Measurements from ENCODE around the gene ASPM.

Gene ASPM

GRCh38 chr1:197066277-197066676, 80.2 kb downstream of the ASPM start:
- Histone ChIP-seq H2AK5ac (ENCODE audit: low read length) (no peak overlapping the region), H3K14ac (ENCODE audit: low read length) (no peak overlapping the region), H4K8ac (ENCODE audit: low read depth, low read length) (no peak overlapping the region), H3K23ac (ENCODE audit: low read length) (no peak overlapping the region), H3K4me3 (ENCODE audit: low read depth, low read length) (no peak overlapping the region), H3K79me2 (ENCODE audit: control insufficient read depth, insufficient read depth, low read length, poor library complexity) (no peaks in the 10 kb centered on the region), H2AFZ (ENCODE audit: insufficient read depth, low read length, poor library complexity) (no peak overlapping the region), H2BK5ac (ENCODE audit: low read depth, low read length, poor library complexity) (no peak overlapping the region), H3K27me3 (ENCODE audit: insufficient read depth, low read length) (no peaks in the 10 kb centered on the region), H4K91ac (ENCODE audit: low read depth, low read length) (no peak overlapping the region), H4K12ac (ENCODE audit: low read depth, low read length) (no peak overlapping the region), H3K79me1 (ENCODE audit: low read length) (no peaks in the 10 kb centered on the region), H3K9me3 (ENCODE audit: insufficient read depth, low read depth, low read length) (no peaks in the 10 kb centered on the region), H3K36me3 (ENCODE audit: control insufficient read depth in 1 of 2, insufficient read depth in 2 of 2, low read length in 2 of 2) (no peaks in the 10 kb centered on the region), H3K27ac (ENCODE audit: low read depth, low read length) (no peak overlapping the region), H3K18ac (ENCODE audit: low read length) (no peak overlapping the region), H3K4me2 (ENCODE audit: low read length) (no peak overlapping the region), H2BK12ac (ENCODE audit: low read length) (no peak overlapping the region), H2BK120ac (ENCODE audit: insufficient read depth, low read length, poor library complexity) (no peak overlapping the region), H3K9ac (ENCODE audit: low read length) (no peak overlapping the region), H3K4ac (ENCODE audit: low read depth, low read length) (no peak overlapping the region), H3K4me1 (ENCODE audit: control insufficient read depth in 1 of 2, insufficient read depth in 2 of 2, low read length in 2 of 2) (no peaks in the 10 kb centered on the region)
- no CpG with 5 or more reads among the region's 1 CpG for WGBS (ENCODE audit: extremely low coverage, insufficient coverage, insufficient read length)
- DNase-seq, result no peak

- H2AFZ ChIP-seq (ENCODE audit: insufficient read depth, low read length, poor library complexity), result no peak overlapping the region
- no peak overlapping the region for H2BK120ac ChIP-seq (ENCODE audit: insufficient read depth, low read length, poor library complexity)
- H3K4me3 ChIP-seq (ENCODE audit: low read depth, low read length), result no peak overlapping the region
- H3K79me1 ChIP-seq (ENCODE audit: low read length), result no peaks in the 10 kb centered on the region
- H3K27me3 ChIP-seq (ENCODE audit: insufficient read depth, low read length), result no peaks in the 10 kb centered on the region
- H2AK5ac ChIP-seq (ENCODE audit: low read length), result no peak overlapping the region
- H3K23ac ChIP-seq (ENCODE audit: low read length), result no peak overlapping the region
- H2BK12ac ChIP-seq (ENCODE audit: low read length), result no peak overlapping the region
- H2BK5ac ChIP-seq (ENCODE audit: low read depth, low read length, poor library complexity), result no peak overlapping the region
- no peaks in the 10 kb centered on the region for H3K9me3 ChIP-seq (ENCODE audit: insufficient read depth, low read depth, low read length)
- H4K91ac ChIP-seq (ENCODE audit: low read depth, low read length), result no peak overlapping the region
- H3K4ac ChIP-seq (ENCODE audit: low read depth, low read length), result no peak overlapping the region
- DNase-seq, result peak in 1 of 2 donors; percentile 41
- H3K79me2 ChIP-seq (ENCODE audit: control insufficient read depth, insufficient read depth, low read length, poor library complexity), result no peaks in the 10 kb centered on the region
- H4K8ac ChIP-seq (ENCODE audit: low read depth, low read length), result no peak overlapping the region
- H3K14ac ChIP-seq (ENCODE audit: low read length), result no peak overlapping the region
- no peak overlapping the region for H3K9ac ChIP-seq (ENCODE audit: low read length)
- H3K4me1 ChIP-seq (ENCODE audit: control insufficient read depth in 1 of 2, insufficient read depth in 2 of 2, low read length in 2 of 2), result no peaks in the 10 kb centered on the region
- H3K36me3 ChIP-seq (ENCODE audit: control insufficient read depth in 1 of 2, insufficient read depth in 2 of 2, low read length in 2 of 2), result no peaks in the 10 kb centered on the region
- no peak overlapping the region for H3K18ac ChIP-seq (ENCODE audit: low read length)
- H3K27ac ChIP-seq (ENCODE audit: low read depth, low read length), result no peak overlapping the region
- H4K12ac ChIP-seq (ENCODE audit: low read depth, low read length), result no peak overlapping the region
- no peak overlapping the region for H3K4me2 ChIP-seq (ENCODE audit: low read length)
Observed at GRCh38 chr1:197065559-197065958, 80.9 kb downstream of the ASPM start.

- Histone ChIP-seq H3K36me3 (ENCODE audit: control insufficient read depth in 1 of 2, insufficient read depth in 2 of 2, low read length in 2 of 2) (no peaks in the 10 kb centered on the region), H3K4me2 (ENCODE audit: low read length) (no peak overlapping the region), H3K27me3 (ENCODE audit: insufficient read depth, low read length) (no peaks in the 10 kb centered on the region), H4K8ac (ENCODE audit: low read depth, low read length) (no peak overlapping the region), H3K18ac (ENCODE audit: low read length) (no peak overlapping the region), H3K4ac (ENCODE audit: low read depth, low read length) (no peak overlapping the region), H2AK5ac (ENCODE audit: low read length) (no peak overlapping the region), H3K79me2 (ENCODE audit: control insufficient read depth, insufficient read depth, low read length, poor library complexity) (no peaks in the 10 kb centered on the region), H3K27ac (ENCODE audit: low read depth, low read length) (no peak overlapping the region), H3K9me3 (ENCODE audit: insufficient read depth, low read depth, low read length) (no peaks in the 10 kb centered on the region), H2AFZ (ENCODE audit: insufficient read depth, low read length, poor library complexity) (no peak overlapping the region), H4K91ac (ENCODE audit: low read depth, low read length) (no peak overlapping the region), H2BK120ac (ENCODE audit: insufficient read depth, low read length, poor library complexity) (no peak overlapping the region), H4K12ac (ENCODE audit: low read depth, low read length) (no peak overlapping the region), H2BK5ac (ENCODE audit: low read depth, low read length, poor library complexity) (no peak overlapping the region), H3K14ac (ENCODE audit: low read length) (no peak overlapping the region), H2BK12ac (ENCODE audit: low read length) (no peak overlapping the region), H3K9ac (ENCODE audit: low read length) (no peak overlapping the region), H3K79me1 (ENCODE audit: low read length) (no peaks in the 10 kb centered on the region), H3K4me3 (ENCODE audit: low read depth, low read length) (no peak overlapping the region), H3K4me1 (ENCODE audit: control insufficient read depth in 1 of 2, insufficient read depth in 2 of 2, low read length in 2 of 2) (no peaks in the 10 kb centered on the region), H3K23ac (ENCODE audit: low read length) (no peak overlapping the region)
- WGBS (ENCODE audit: extremely low coverage, insufficient coverage, insufficient read length), result no CpG with 5 or more reads among the region's 2 CpGs
- DNase-seq, result no peak
Observed at GRCh38 chr1:197063212-197063611, 83.3 kb downstream of the ASPM start.

- Histone ChIP-seq H3K4ac (ENCODE audit: low read depth, low read length) (no peak overlapping the region), H4K12ac (ENCODE audit: low read depth, low read length) (no peak overlapping the region), H3K27ac (ENCODE audit: low read depth, low read length) (no peak overlapping the region), H2AFZ (ENCODE audit: insufficient read depth, low read length, poor library complexity) (no peak overlapping the region), H3K79me2 (ENCODE audit: control insufficient read depth, insufficient read depth, low read length, poor library complexity) (no peaks in the 10 kb centered on the region), H3K4me2 (ENCODE audit: low read length) (no peak overlapping the region), H3K9me3 (ENCODE audit: insufficient read depth, low read depth, low read length) (no peaks in the 10 kb centered on the region), H3K36me3 (ENCODE audit: control insufficient read depth in 1 of 2, insufficient read depth in 2 of 2, low read length in 2 of 2) (no peaks in the 10 kb centered on the region), H2BK12ac (ENCODE audit: low read length) (no peak overlapping the region), H4K8ac (ENCODE audit: low read depth, low read length) (no peak overlapping the region), H4K91ac (ENCODE audit: low read depth, low read length) (no peak overlapping the region), H2AK5ac (ENCODE audit: low read length) (no peak overlapping the region), H2BK5ac (ENCODE audit: low read depth, low read length, poor library complexity) (no peak overlapping the region), H3K14ac (ENCODE audit: low read length) (no peak overlapping the region), H3K4me3 (ENCODE audit: low read depth, low read length) (no peak overlapping the region), H3K27me3 (ENCODE audit: insufficient read depth, low read length) (no peaks in the 10 kb centered on the region), H3K18ac (ENCODE audit: low read length) (no peak overlapping the region), H3K79me1 (ENCODE audit: low read length) (no peaks in the 10 kb centered on the region), H3K4me1 (ENCODE audit: control insufficient read depth in 1 of 2, insufficient read depth in 2 of 2, low read length in 2 of 2) (no peaks in the 10 kb centered on the region), H2BK120ac (ENCODE audit: insufficient read depth, low read length, poor library complexity) (no peak overlapping the region), H3K9ac (ENCODE audit: low read length) (no peak overlapping the region), H3K23ac (ENCODE audit: low read length) (no peak overlapping the region)
- DNase-seq, result no peak
- no CpG with 5 or more reads among the region's 2 CpGs for WGBS (ENCODE audit: extremely low coverage, insufficient coverage, insufficient read length)
Observed at GRCh38 chr1:197062692-197063091, 83.8 kb downstream of the ASPM start.

- Histone ChIP-seq H3K23ac (ENCODE audit: low read length) (no peak overlapping the region), H3K79me1 (ENCODE audit: low read length) (no peaks in the 10 kb centered on the region), H3K36me3 (ENCODE audit: control insufficient read depth in 1 of 2, insufficient read depth in 2 of 2, low read length in 2 of 2) (no peaks in the 10 kb centered on the region), H2BK5ac (ENCODE audit: low read depth, low read length, poor library complexity) (no peak overlapping the region), H2AK5ac (ENCODE audit: low read length) (no peak overlapping the region), H3K9ac (ENCODE audit: low read length) (no peak overlapping the region), H2BK120ac (ENCODE audit: insufficient read depth, low read length, poor library complexity) (no peak overlapping the region), H3K27me3 (ENCODE audit: insufficient read depth, low read length) (no peaks in the 10 kb centered on the region), H2BK12ac (ENCODE audit: low read length) (no peak overlapping the region), H3K18ac (ENCODE audit: low read length) (no peak overlapping the region), H4K91ac (ENCODE audit: low read depth, low read length) (no peak overlapping the region), H4K8ac (ENCODE audit: low read depth, low read length) (no peak overlapping the region), H3K4me3 (ENCODE audit: low read depth, low read length) (no peak overlapping the region), H3K14ac (ENCODE audit: low read length) (no peak overlapping the region), H3K4ac (ENCODE audit: low read depth, low read length) (no peak overlapping the region), H3K9me3 (ENCODE audit: insufficient read depth, low read depth, low read length) (no peaks in the 10 kb centered on the region), H3K27ac (ENCODE audit: low read depth, low read length) (no peak overlapping the region), H4K12ac (ENCODE audit: low read depth, low read length) (no peak overlapping the region), H3K79me2 (ENCODE audit: control insufficient read depth, insufficient read depth, low read length, poor library complexity) (no peaks in the 10 kb centered on the region), H2AFZ (ENCODE audit: insufficient read depth, low read length, poor library complexity) (no peak overlapping the region), H3K4me1 (ENCODE audit: control insufficient read depth in 1 of 2, insufficient read depth in 2 of 2, low read length in 2 of 2) (no peaks in the 10 kb centered on the region), H3K4me2 (ENCODE audit: low read length) (no peak overlapping the region)
- DNase-seq, result no peak
Observed at GRCh38 chr1:197049100-197049499, 97.4 kb downstream of the ASPM start.

Data from trophoblast cell (in vitro differentiated cells and primary cell).